ENCODE measurements around the gene EME1. TPM values are rescaled to one million over a fixed set of nuclear protein-coding genes. Genes with fewer than 3 reads are reported as not detected.
"Not testable (repeated sequence)": the region's sequence is repeated elsewhere in the genome, so short reads cannot be mapped to it uniquely, and the experiment has no call there.

Gene EME1
- total RNA-seq, 2 experiments from 2014 or later: 68.9 to 69.8 TPM

- Mint-ChIP-seq H3K36me3 (ENCODE audit: low read depth) (peaks cover 41% of the 10 kb centered on the region), H3K27me3 (ENCODE audit: low read depth) (no peaks in the 10 kb centered on the region), H3K9me3 (no peaks in the 10 kb centered on the region), H3K4me1 (ENCODE audit: low read depth) (peaks cover 2% of the 10 kb centered on the region), H3K27ac (no peak overlapping the region), H3K4me3 (no peak overlapping the region)
- DNase-seq: no peak
- intact Hi-C loops (cut with micrococcal nuclease): no loop called here
- CTCF ChIA-PET: interaction anchor here (1.1 to 1.9 kb wide), 2 partner anchors 9 to 26 kb away, joined by 5 to 11 read pairs; partner anchors contain the start of gene LRRC59
Observed at GRCh38 chr17:50388728-50389127, 15.7 kb downstream of the EME1 start.

GRCh38 chr17:50389534-50389933, 16.5 kb downstream of the EME1 start:
- no peak overlapping the region for H3K27ac Mint-ChIP-seq
- no peaks in the 10 kb centered on the region for H3K27me3 Mint-ChIP-seq (ENCODE audit: low read depth)

GRCh38 chr17:50392621-50393020, 19.6 kb downstream of the EME1 start:
- Mint-ChIP-seq H3K4me1 (ENCODE audit: low read depth) (peaks cover 29% of the 10 kb centered on the region), H3K9me3 (no peaks in the 10 kb centered on the region), H3K4me3 (no peak overlapping the region), H3K27ac (no peak overlapping the region), H3K36me3 (ENCODE audit: low read depth) (peaks cover 39% of the 10 kb centered on the region), H3K27me3 (ENCODE audit: low read depth) (no peaks in the 10 kb centered on the region)
- CTCF ChIA-PET: interaction anchor here (4.3 kb wide), 1 partner anchor 31 kb away, joined by 19 read pairs; no protein-coding TSS in a partner anchor
- no peak for DNase-seq
- intact Hi-C loops (cut with micrococcal nuclease): no loop called here

More at GRCh38 chr17:50389534-50389933, 16.5 kb downstream of the EME1 start:
- no peak overlapping the region for H3K4me3 Mint-ChIP-seq
- CTCF ChIA-PET: interaction anchor here (1.1 to 4.3 kb wide), 3 partner anchors 8 to 28 kb away, joined by 5 to 19 read pairs (median 11); partner anchors contain the start of gene LRRC59
- intact Hi-C loops (cut with micrococcal nuclease): no loop called here
- peaks cover 43% of the 10 kb centered on the region for H3K36me3 Mint-ChIP-seq (ENCODE audit: low read depth)
- DNase-seq: no peak
- peaks cover 7% of the 10 kb centered on the region for H3K4me1 Mint-ChIP-seq (ENCODE audit: low read depth)
- H3K9me3 Mint-ChIP-seq: no peaks in the 10 kb centered on the region

- DNase-seq: no peak
- no peaks in the 10 kb centered on the region for H3K27me3 Mint-ChIP-seq (ENCODE audit: low read depth)
- peaks cover 32% of the 10 kb centered on the region for H3K4me1 Mint-ChIP-seq (ENCODE audit: low read depth)
- intact Hi-C loops (cut with micrococcal nuclease): no loop called here
- H3K9me3 Mint-ChIP-seq: no peaks in the 10 kb centered on the region
- no peak overlapping the region for H3K4me3 Mint-ChIP-seq
- peaks cover 30% of the 10 kb centered on the region for H3K36me3 Mint-ChIP-seq (ENCODE audit: low read depth)
- CTCF ChIA-PET: interaction anchor here (4.3 kb wide), 1 partner anchor 32 kb away, joined by 19 read pairs; no protein-coding TSS in a partner anchor
- no peak overlapping the region for H3K27ac Mint-ChIP-seq
Observed at GRCh38 chr17:50393700-50394099, 20.7 kb downstream of the EME1 start.

GRCh38 chr17:50394711-50395110, 21.7 kb downstream of the EME1 start:
- no peak for DNase-seq
- intact Hi-C loops (cut with micrococcal nuclease): loop anchor here (5.0 kb wide), 1 partner anchor 32 kb away; no protein-coding TSS in a partner anchor
- peaks cover 32% of the 10 kb centered on the region for H3K4me1 Mint-ChIP-seq (ENCODE audit: low read depth)
- CTCF ChIA-PET: no interaction called here
- peak overlapping the region; percentile 29 for H3K4me3 Mint-ChIP-seq
- peaks cover under 1% of the 10 kb centered on the region for H3K9me3 Mint-ChIP-seq
- peaks cover 28% of the 10 kb centered on the region for H3K36me3 Mint-ChIP-seq (ENCODE audit: low read depth)
- no peak overlapping the region for H3K27ac Mint-ChIP-seq
- no peaks in the 10 kb centered on the region for H3K27me3 Mint-ChIP-seq (ENCODE audit: low read depth)

GRCh38 chr17:50396261-50397110, 23.5 kb downstream of the EME1 start:
- CTCF ChIA-PET: interaction anchor here (0.5 to 4.5 kb wide), 26 partner anchors 8 to 896 kb away, joined by 3 to 56 read pairs (median 6); partner anchors contain the start of genes ACSF2, CACNA1G, EME1 and MRPL27
- peak; percentile 35 for DNase-seq
- Mint-ChIP-seq H3K4me1 (ENCODE audit: low read depth) (peaks cover 32% of the 10 kb centered on the region), H3K27ac (peak overlapping the region; percentile 79), H3K4me3 (peak overlapping the region; percentile 92), H3K9me3 (peaks cover 3% of the 10 kb centered on the region), H3K27me3 (ENCODE audit: low read depth) (no peaks in the 10 kb centered on the region), H3K36me3 (ENCODE audit: low read depth) (peaks cover 24% of the 10 kb centered on the region)
- intact Hi-C loops (cut with micrococcal nuclease): loop anchor here (1.0 to 5.0 kb wide), 4 partner anchors 23 to 83 kb away; partner anchors contain the start of genes ACSF2, EME1 and MRPL27

GRCh38 chr17:50397111-50397918, 24.3 kb downstream of the EME1 start, which contains the start of gene LRRC59:
TSS of gene LRRC59 (minus strand) at chr17:50397523. CDS start at chr17:50397317, 206 bp downstream.
- CTCF ChIA-PET: interaction anchor here (0.6 to 4.5 kb wide), 31 partner anchors 8 to 389 kb away, joined by 3 to 56 read pairs (median 5); partner anchors contain the start of genes ACSF2, CACNA1G, EME1 and MRPL27
- Mint-ChIP-seq H3K27ac (peak within 1 kb of the TSS; percentile 79), H3K4me1 (ENCODE audit: low read depth) (peaks cover 32% of the 10 kb centered on the region), H3K27me3 (ENCODE audit: low read depth) (no peaks in the 10 kb centered on the region), H3K36me3 (ENCODE audit: low read depth) (peaks cover 21% of the 10 kb centered on the region), H3K4me3 (peak within 1 kb of the TSS; percentile 92), H3K9me3 (peaks cover 3% of the 10 kb centered on the region)
- intact Hi-C loops (cut with micrococcal nuclease): loop anchor here (1.0 to 5.0 kb wide), 4 partner anchors 24 to 82 kb away; partner anchors contain the start of genes ACSF2, EME1 and MRPL27
- peak; percentile 92 for DNase-seq

GRCh38 chr17:50397919-50398285, 24.9 kb downstream of the EME1 start:
- no peak for DNase-seq
- peak overlapping the region; percentile 28 for H3K27ac Mint-ChIP-seq
- H3K4me1 Mint-ChIP-seq (ENCODE audit: low read depth): peaks cover 32% of the 10 kb centered on the region
- peaks cover 3% of the 10 kb centered on the region for H3K9me3 Mint-ChIP-seq
- H3K4me3 Mint-ChIP-seq: peak overlapping the region; percentile 92
- peaks cover 21% of the 10 kb centered on the region for H3K36me3 Mint-ChIP-seq (ENCODE audit: low read depth)
- H3K27me3 Mint-ChIP-seq (ENCODE audit: low read depth): no peaks in the 10 kb centered on the region
- intact Hi-C loops (cut with micrococcal nuclease): loop anchor here (1.0 to 5.0 kb wide), 4 partner anchors 25 to 81 kb away; partner anchors contain the start of genes ACSF2, EME1 and MRPL27
- CTCF ChIA-PET: interaction anchor here (0.7 to 4.5 kb wide), 29 partner anchors 9 to 388 kb away, joined by 3 to 56 read pairs (median 5); partner anchors contain the start of genes ACSF2, CACNA1G, EME1 and MRPL27

- peaks cover 14% of the 10 kb centered on the region for H3K36me3 Mint-ChIP-seq (ENCODE audit: low read depth)
- not testable (repeated sequence) for H3K4me3 Mint-ChIP-seq
Observed at GRCh38 chr17:50398672-50399071, 25.6 kb downstream of the EME1 start.

GRCh38 chr17:50399591-50399990, 26.6 kb downstream of the EME1 start:
- not testable (repeated sequence) for H3K27me3 Mint-ChIP-seq (ENCODE audit: low read depth); H3K9me3 Mint-ChIP-seq; H3K4me3 Mint-ChIP-seq; H3K36me3 Mint-ChIP-seq (ENCODE audit: low read depth); H3K27ac Mint-ChIP-seq
- peaks cover 24% of the 10 kb centered on the region for H3K4me1 Mint-ChIP-seq (ENCODE audit: low read depth)
- CTCF ChIA-PET: interaction anchor here (4.5 kb wide), 1 partner anchor 37 kb away, joined by 56 read pairs; no protein-coding TSS in a partner anchor
- peak; percentile 22 for DNase-seq
- intact Hi-C loops (cut with micrococcal nuclease): loop anchor here (5.0 kb wide), 1 partner anchor 37 kb away; no protein-coding TSS in a partner anchor

More at GRCh38 chr17:50398672-50399071, 25.6 kb downstream of the EME1 start:
- not testable (repeated sequence) for H3K9me3 Mint-ChIP-seq; H3K27ac Mint-ChIP-seq; DNase-seq; H3K27me3 Mint-ChIP-seq (ENCODE audit: low read depth)
- CTCF ChIA-PET: interaction anchor here (1.0 to 4.5 kb wide), 10 partner anchors 9 to 92 kb away, joined by 3 to 56 read pairs (median 9); partner anchors contain the start of gene RSAD1
- H3K4me1 Mint-ChIP-seq (ENCODE audit: low read depth): peaks cover 30% of the 10 kb centered on the region
- intact Hi-C loops (cut with micrococcal nuclease): loop anchor here (5.0 kb wide), 1 partner anchor 36 kb away; no protein-coding TSS in a partner anchor

GRCh38 chr17:50405351-50405750, 32.3 kb downstream of the EME1 start:
- DNase-seq; H3K36me3 Mint-ChIP-seq (ENCODE audit: low read depth); H3K27me3 Mint-ChIP-seq (ENCODE audit: low read depth); H3K27ac Mint-ChIP-seq; H3K9me3 Mint-ChIP-seq; H3K4me1 Mint-ChIP-seq (ENCODE audit: low read depth); H3K4me3 Mint-ChIP-seq; intact Hi-C loops (cut with micrococcal nuclease): not testable (repeated sequence)
- CTCF ChIA-PET: interaction anchor here (0.7 to 1.5 kb wide), 3 partner anchors 8 to 204 kb away, joined by 3 to 4 read pairs (median 3); partner anchors contain the start of genes COL1A1 and LRRC59

Data from activated naive CD4-positive, alpha-beta T cell treated with anti-CD3 and anti-CD28 coated beads for 36 hours (primary cell).